ENCODE results near the gene JUN.
"Not testable (repeated sequence)": the region's sequence is repeated elsewhere in the genome, so short reads cannot be mapped to it uniquely, and the experiment has no call there.

Gene JUN

DNA sequence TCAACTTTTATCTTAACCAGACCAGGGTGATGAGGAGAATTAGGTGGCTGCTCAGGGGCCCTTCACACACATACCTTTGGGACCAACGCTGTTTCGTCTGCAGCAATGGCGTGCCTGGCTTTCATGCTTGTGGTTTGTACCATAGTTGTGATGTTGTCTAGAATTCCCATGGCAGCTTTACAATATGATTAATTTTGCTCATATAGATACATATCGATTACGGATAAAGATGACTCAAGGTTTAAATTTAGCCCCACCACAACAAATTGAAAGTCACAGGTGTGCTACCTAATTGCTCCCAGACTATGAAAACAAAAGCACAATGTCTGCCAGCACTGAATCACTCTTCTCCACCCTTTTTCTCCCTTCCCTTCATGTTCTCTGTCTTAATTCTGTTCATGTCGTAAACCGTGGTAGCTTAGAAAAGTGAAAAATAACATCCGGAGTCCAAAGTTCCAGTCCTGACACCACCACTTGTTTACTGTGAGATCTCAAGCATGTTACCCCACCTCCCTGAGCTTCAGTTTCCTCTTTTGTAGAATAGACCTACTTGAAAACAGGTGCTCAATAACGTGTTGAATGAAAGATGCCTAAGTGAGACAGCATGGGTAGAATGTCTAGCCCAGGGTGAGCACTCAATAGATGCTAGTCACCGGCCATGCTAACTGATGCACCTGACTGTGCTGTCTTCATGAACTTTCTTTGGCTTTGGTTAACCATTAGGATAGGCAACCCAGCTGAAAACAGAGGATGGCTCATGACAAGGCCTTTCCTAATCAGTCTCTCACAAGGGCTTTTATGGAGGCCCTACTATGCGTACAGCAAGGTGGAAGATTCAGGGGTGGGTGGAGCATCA lies 22.1 kb upstream of the JUN start:
- DNase-seq, result no peak

DNA sequence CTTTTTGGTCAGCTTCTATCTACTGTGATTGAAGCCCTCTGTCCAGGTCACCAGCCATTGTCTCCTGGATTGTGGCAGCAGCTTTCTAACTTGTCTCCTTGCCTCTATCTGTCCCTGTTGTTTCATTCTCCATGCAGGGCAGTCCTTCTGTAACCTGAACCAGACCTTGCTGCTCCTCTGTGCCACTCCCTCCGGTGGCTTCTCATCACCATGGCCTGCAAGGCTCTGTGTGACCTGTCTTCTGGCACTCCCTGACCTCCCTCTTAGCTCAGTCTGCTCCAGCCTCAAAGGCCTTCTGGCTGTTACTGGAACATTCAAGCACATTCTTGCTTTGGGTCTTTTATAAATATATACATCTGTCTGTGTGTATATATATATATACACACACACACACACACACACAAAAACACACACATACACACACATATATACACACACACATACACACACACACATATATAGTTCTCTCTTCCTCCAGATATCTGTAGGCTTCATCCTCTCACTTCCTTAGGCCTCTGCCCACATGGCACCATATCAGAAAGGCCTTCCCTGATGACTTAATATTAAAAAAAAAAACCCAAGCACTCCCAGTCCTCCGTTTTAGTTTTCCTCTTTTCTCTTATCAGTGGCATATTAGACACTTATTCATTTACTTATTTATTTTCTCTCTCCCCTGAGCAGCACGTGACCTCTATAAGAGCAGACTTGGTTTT lies 21.2 kb upstream of the JUN start:
- no peak for DNase-seq

DNA sequence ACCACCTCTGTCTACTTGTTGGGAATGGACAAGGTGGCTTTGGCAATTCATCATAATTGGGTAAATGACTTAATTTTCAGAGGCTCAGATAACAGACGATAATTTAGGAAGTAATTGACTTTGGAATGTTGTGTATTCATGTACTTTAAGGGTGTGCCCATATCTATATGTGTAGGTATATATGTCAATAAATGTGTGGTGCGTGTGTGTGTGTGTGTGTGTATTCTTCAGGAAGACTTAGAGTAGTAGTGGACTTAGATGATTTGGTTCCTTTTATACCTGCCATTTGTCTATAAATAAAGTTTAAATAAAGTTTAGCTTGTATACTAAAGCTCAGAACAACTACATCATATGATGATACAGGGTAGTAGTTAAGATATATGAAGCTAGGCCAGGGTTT lies 20.0 kb upstream of the JUN start:
- DNase-seq, result no peak

DNA sequence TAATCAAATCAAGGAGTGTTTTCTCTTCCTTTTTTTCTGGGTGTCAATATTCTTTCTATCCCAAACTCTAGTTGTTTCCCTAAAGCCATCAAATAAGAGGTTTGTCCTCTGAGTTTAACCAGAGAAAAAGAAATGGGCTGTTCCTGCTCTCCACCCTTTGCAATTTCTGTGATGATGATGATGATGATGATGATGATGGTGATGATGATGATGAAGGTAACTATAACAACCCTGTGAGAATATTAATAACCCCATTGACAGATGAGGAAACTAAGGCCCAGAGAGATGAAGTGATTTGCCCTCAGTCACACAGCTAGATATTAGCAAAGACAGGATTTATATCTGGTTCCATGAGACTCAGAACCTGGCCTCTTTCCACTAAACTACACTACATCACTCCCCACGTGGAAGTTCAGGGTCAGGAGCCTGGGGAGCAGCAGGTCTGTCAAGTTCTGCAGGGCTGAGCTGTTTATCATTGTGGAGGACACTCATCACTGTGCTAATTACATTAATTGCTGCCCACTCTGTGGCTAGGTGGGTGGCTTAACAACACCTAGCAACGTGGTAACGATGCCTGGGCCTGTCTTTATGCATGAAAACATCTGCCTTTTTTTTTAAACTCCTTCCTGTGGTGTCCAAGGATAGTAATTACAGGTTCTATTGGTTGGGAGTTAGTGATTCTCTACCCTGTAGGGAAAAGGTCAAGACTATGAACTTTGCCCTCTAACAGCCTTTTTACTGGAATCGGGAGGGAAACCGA lies 19.0 kb upstream of the JUN start:
- DNase-seq, result no peak

DNA sequence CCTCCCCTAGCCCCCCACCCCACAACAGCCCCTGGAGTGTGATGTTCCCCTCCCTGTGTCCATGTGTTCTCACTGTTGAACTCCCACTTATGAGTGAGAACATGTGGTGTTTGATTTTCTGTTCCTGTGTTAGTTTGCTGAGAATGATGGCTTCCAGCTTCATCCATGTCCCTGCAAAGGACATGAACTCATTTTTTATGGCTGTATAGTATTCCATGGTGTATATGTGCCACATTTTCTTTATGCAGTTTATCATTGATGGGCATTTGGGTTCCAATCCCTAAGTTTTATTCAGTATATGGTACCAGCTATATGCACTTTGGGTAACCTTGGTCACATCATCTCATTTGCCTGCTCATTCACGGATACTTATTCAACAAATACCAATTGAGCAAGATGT lies 17.4 kb upstream of the JUN start:
- not testable (repeated sequence) for DNase-seq

DNA sequence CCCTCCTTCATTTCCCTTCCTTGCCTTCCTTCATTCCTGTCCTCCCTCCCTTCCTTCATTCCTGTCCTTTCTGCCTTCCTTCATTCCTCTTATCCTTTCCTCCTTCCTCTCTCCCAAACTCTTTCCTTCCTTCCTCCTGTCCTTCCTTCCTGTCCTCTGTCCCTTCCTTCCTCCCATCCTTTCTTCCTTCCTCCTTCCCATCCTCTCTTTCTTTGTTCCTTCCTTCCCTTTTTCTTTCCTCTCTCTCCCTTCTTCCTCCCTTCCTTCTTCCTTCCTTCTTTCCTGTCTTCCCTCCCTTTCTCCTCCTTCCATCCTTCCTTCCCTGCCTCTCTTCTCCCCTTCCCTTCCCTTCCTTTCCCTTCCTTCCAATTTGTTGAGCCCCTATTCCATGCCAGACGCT lies 15.8 kb upstream of the JUN start:
- DNase-seq, result no peak

DNA sequence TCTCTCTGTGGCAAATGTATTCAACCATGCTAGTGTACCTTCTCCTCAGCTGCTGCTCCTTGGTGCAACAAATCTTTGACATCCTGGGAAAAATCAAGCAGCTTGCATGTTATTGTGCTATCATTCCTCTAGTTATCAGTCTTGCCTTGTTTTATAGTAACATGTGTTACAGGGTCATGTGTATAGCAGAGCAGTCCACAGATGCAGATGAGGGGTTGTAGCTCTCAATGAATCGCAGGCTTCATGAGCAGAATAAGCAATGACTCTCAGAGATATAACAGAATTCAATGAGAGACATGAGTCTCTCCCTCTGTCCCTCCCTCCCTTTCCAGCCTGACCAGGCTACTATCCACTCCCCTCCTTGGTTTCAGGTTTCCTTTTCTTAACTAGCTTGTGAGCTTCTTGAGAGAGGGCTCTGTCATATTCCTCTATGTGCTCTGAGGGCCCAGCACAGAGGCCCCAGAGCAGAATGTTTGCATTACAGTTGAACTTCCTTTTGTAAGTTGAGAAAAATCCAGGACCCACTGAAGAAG lies 15.1 kb upstream of the JUN start:
- DNase-seq, result no peak

DNA sequence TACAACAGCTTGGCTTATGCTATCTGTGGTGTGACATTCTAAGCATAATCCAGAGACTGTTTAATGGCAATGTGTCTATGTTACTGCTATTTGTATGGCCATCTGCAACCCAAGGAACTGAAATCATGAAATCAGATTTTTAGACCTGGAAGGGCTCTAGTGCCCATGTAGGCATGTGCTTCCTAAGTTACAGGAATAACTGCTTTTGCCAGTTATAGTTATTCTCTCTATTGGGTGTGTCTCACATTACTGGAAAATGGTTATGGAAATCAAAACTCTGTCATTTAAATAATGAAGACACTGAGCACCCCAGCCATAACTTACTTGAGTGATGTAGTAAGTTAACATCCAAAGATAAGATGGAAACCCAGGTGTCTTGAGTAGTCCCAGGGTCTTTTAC lies 12.6 kb upstream of the JUN start:
- DNase-seq, result no peak

DNA sequence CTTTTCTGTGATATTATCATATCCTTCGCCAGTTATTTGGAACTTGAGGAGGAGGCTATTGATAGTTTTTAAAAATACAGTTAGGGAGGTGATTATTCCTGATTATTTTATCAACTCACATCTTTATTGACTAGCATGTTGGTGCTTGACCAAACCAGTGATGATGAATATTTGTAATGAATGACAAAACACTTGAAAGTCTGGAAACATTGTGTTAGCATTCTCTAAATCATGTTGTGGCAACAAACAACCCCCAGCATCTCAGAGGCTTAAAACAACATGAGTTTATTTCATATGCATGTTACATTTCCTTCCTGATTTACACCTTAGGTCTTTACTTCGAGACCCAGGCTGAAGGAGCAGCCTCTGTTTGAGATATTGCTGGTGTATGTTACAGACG lies 10.7 kb upstream of the JUN start:
- DNase-seq, result no peak

DNA sequence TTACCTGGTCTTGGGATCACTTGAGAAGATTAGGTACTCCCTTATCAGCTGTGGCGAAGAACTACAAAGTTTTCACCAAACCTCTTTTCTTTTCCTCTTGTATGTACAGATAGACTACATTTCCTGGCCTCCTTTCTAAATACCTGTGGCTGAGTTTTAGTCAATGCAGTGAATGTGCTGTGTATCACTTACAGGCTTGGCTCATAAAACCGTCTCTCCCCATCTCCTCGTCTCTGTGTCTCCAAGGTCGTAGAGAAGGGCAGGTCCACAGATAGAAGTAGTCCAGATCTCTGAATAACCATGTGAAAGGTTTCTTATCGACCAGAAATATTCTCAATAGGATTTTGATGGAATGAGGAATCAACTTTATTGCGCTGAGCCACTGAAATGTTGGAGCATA lies 9.0 kb upstream of the JUN start:
- no peak for DNase-seq

DNA sequence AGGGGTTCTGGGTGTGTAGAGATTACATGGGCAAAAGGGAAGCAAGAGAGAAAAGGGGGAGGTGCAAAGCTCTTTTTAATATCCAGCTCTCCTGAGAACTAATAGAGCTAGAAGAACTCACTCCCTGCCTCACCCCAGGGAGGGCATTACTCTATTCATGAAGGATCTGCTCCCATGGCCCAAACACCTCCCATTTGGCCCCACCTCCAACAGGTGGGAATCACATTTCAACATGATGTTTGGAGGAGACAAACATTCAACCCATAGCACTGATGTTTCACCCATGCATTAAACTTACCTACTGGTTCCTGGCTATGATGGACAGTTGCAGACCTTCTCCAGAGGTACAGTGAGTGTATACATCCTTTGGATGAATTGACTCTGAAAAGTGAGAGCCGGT lies 7.3 kb upstream of the JUN start:
- DNase-seq, result no peak

DNA sequence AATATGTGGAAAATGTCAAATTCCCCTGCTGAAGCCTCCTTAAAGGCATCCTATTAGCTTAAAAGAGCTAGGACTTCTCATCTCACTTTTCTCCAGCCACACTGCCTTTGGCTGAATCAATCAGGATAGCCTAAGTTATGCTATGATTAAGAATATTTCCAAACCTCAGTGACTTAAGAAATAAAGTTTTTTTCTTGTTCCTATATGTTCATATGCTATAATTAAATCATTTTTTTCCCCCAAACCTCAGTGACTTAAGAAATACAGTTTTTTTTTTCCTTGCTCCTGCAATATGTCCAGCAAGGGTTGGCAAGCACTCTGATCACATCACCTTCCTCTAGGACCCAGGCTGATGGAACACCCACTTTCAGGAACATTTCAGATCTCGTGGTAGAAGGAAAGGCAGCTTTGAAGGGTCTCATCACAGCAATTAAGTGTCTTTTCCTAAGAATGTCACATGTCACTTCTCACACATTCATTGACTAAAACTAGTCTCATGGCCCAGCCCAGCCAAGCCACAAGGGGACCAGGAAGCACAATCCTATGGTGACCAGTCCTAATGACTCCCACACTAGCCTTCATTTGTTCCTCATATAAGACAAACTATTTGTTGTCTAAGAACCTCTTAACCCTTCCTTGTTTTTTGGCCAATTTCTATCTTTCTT lies 6.3 kb upstream of the JUN start:
- no peak for DNase-seq

DNA sequence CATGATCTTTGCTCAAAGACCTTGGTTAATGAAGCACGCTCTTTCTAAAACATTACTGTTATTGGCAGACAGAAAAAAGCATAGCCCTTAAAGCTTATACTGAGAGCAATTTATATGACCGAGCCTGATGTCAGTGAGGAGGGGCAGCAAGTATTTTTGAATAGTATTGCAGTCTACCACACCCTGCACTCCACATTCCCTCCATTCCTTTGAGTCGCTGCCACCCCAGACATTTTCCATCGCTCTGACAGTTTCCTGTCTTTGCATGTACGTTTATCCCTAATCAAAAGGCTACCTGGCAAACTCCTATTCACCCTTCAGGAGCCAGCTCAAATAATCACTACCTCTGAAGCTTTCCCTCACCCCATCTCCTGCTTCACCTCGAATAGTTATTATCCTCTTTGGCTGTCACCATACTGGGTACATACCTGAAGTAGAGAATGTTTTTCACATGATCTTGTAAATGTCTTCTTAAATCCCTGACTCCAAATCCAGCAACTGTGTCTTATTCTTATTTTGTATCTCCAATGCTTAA lies 5.5 kb upstream of the JUN start:
- no peak for DNase-seq

DNA sequence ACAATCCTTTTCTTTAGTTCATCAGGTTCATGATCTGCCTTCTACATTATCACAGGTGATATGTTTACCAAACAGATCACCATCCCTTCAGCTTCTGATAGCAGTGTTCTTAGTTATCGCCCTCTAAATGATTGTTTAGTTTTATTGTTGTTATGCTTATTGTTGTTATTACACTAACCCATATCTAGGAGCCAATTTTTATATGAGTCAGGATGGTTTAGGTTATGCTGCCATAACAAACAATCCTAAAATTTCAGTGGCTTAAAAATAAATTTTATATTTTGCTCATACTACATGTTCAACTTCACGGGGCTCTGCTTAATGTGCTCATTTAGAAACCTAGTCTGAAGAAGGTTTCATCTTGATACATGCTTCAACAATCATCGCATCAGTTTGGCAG lies 4.4 kb upstream of the JUN start:
- no peak for DNase-seq

DNA sequence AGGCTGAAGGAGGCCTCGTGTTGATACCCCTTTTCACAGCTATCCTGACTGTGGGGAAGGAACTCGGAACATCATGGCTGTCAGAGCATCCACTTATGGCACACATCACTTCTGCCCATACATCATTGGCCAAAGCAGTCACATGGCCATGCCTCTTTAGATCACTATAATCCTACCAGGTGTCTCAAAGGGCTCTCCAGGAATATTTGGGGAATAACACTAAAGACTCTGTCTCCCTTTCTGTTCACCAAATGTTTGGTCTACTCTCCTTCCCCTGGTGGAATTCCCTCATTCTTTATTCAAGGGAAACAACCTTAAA lies 3.0 kb upstream of the JUN start:
- no peak for DNase-seq

DNA sequence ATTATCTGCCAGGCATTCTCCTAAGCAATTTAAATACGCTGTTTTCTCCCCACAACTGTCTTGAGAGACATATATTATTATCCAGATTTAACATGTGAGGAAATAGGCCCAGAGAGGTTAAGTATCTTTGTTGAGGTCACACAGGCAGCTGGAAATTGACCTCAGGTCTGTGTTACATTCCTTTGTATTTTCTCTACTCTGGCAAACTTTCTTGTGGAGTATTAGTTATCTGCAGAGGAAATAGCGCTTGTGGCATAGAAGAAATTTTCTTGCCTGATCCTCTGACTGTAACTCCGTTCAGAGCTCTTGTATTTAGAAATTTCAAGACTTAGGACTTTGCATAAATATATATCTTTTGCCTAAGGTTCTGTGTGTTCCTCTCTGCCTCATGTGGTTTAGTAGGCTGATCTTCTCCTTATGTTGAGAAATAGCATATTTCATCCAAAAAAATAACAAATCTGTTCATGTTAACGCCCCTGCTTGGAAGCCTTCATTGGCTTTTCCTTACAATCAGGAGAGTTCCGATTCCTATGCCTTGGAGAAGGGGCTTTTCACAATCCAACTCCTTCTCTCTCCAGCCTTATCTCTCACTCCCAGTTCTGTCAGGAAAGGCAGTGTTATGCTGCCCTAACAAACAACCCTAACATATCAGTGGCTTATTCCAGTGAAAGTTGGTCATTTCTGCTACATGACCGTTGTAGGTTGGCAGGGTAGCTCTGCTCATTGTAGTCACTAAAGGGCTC lies 2.5 kb upstream of the JUN start:
- no peak for DNase-seq

DNA sequence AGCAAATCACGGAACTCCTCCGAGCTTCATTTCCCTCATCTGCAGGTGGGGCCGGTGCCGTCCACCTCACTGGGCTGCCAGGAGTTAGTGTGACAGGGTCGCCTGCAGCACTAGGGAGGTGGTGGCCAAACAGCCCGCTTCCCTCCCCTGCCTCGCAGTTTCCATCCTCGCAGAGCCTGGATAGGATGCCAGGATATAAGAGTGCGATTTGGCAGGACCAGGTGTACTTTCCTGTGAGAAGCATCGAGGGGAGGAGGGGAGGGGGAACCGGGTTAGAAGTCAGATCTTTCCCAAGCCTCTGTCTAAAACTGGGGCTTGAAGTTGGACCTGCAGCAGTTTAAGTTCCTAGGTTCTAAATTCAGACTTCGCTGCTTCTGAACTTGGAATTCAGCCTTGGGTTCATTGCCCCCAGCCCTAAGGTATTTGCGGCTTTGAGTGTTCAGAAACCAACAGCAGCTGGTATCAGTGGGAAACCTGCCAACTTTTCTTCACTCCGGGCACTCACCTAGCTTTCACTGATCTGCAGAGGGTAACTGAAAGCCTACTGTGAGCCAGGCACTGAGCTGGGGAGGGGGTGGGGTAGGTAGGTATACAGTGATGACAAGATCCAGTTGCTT lies 1.7 kb upstream of the JUN start:
- peak; percentile 57 for DNase-seq

DNA sequence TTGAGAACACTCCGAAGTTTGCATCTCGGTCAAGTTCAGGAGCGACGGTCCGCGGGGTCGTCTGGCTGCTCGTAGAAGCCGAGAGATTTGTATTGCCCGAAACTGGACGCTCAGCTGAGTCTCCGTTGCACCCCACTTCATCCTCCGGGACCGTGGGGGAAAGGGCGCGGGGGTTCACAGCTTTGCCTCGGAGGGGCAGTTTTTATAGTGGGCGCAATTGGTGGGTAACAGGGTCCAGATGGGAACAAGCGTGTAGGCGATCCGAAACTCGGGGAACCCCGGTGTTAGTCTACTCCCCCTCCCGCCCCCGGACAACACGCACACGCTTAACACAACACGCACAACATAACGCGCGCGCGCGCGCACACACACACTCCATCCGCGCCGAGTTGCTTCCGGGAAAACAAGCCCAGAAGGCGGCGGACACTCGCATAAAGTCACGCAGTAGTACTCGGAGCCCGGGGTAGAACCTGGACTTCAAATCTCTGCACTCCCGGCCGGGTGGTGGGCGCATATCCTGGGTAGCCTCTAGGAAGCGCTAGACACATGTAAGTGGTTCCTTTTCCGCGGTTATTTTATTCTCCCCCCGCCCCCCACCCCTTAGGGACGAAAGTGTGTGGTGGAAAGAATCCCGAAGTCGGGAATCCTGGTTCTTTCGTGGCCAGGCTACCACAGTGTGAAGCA lies 1.1 kb upstream of the JUN start:
- DNase-seq, result peak; percentile 90

DNA sequence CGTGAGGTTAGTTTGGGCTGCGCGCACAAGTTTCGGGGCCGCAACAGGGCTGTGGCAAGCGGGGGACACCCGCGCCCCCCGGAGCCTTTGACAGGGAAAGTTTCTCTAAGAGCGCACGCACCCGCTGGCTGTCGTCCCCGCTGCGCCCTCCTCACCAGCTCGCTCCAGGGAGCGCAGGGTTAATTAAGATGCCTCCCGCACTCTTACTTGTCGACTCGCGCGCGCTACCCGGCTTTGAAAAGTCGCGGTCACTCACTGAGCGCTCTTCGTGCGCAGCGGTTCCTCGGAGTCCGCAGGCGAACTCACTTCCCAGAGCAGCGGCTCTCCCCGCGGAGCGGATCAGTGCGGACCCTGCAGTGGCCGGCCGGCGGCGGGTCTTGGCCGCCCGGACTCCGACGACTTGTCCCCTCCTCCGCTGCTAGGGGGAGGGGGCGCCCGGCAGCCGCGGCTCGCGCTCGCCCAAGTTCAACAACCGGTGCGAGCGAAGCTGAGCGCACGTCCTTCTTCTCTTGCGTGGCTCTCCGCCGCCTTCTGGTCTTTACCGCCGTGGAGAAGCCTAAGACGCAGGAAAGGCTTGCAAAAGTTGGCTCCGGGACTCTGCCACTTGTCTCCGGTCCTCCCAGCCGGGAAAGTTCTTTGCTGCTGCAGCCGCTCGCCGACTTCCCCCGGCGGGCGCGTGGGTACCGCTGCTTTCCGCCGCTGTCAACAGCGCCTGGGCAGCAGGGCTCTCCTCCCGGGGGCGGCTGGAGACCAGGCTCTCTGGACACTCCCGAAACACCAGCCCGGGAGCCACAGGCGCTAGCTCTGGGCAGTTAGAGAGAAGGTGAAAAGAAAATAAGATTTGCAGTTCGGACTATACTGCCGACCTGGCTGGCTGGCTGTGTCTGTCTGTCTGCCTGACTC lies 506 bp downstream of the JUN start:
- peak; percentile 56 for DNase-seq
